Uterus (tissue), 2 donors: ENCODE data around the gene CYP2W1.

Experiments used
- CTCF ChIP-seq, 4 experiments: fragments of 200-600 bp in 2 of 4; fragments of 450-650 bp in 2 of 4; sonication (generic) in 2 of 4; IDR thresholded peaks; one replicate each; pipeline ENCODE4 v1.5.1; 2016 to 2019; ENCODE audit warnings: antibody characterized with exemption in 4 of 4, mild to moderate bottlenecking in 2 of 4, moderate library complexity in 1 of 4
- POLR2A ChIP-seq, 2 donors: fragments of 450-650 bp; IDR thresholded peaks; one replicate each; pipeline ENCODE4 v1.6.1; 2016; ENCODE audit warnings: antibody characterized with exemption in 2 of 2, mild to moderate bottlenecking in 1 of 2, moderate library complexity in 1 of 2

GRCh38 chr7:977326-978048, 5.5 kb upstream of the CYP2W1 start:
- TF ChIP-seq POLR2A (IDR thresholded peaks at IDR 0.05): no peak
- TF ChIP-seq CTCF (IDR thresholded peaks at IDR 0.05): no peak
